ENCODE measurements around the gene WDFY3.

The WDFY3 gene

GRCh38 chr4:84622959-84623358 is 343.5 kb downstream of the WDFY3 start:
- Histone ChIP-seq H3K27me3 (replicated peaks; ENCODE audit: control insufficient read depth, insufficient read depth, low read length, poor library complexity, severe bottlenecking) (no peaks in the 10 kb centered on the region), H3K4me1 (ENCODE audit: control insufficient read depth, insufficient read depth, low read length, poor library complexity, severe bottlenecking) (no peaks in the 10 kb centered on the region), H3K27ac (ENCODE audit: insufficient read depth, low read length, poor library complexity, severe bottlenecking) (no peak overlapping the region), H3K4me3 (ENCODE audit: insufficient read depth, low read depth, low read length, poor library complexity, severe bottlenecking) (no peak overlapping the region), H3K36me3 (ENCODE audit: control insufficient read depth, insufficient read depth, low read length) (no peaks in the 10 kb centered on the region), H3K9me3 (ENCODE audit: control insufficient read depth, low read length) (no peaks in the 10 kb centered on the region)
- DNase-seq: no peak
